Measurements from ENCODE around the gene NR3C2.

Gene NR3C2

GRCh38 chr4:148253768-148254167, 188.4 kb downstream of the NR3C2 start:
- TF ChIP-seq, protein P1, sequence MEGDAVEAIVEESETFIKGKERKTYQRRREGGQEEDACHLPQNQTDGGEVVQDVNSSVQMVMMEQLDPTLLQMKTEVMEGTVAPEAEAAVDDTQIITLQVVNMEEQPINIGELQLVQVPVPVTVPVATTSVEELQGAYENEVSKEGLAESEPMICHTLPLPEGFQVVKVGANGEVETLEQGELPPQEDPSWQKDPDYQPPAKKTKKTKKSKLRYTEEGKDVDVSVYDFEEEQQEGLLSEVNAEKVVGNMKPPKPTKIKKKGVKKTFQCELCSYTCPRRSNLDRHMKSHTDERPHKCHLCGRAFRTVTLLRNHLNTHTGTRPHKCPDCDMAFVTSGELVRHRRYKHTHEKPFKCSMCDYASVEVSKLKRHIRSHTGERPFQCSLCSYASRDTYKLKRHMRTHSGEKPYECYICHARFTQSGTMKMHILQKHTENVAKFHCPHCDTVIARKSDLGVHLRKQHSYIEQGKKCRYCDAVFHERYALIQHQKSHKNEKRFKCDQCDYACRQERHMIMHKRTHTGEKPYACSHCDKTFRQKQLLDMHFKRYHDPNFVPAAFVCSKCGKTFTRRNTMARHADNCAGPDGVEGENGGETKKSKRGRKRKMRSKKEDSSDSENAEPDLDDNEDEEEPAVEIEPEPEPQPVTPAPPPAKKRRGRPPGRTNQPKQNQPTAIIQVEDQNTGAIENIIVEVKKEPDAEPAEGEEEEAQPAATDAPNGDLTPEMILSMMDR (IDR thresholded peaks at IDR 0.05), result no peak
- no peak for TF ChIP-seq ZFX (IDR thresholded peaks at IDR 0.05; ENCODE audit: borderline replicate concordance)
- H3K27ac ChIP-seq, result no peak overlapping the region

DNA sequence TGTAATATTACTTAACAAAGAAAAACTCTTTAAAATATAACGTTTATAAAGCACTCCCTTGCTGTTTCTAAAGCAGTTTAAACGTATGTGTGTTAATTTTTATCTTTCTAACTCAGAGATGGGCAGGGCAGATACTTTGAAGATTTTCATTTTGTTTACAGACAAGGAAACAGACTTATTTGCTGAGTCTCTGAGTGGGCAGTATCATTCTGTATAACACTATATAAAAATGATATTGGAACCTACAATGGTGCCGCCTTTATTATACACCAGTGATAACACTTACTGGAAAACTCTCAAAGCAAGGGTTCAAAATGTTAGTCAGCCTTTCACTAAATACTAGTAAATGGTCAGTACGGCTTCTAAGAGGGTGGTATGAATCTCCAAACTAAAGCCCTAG, 193.4 kb downstream of the NR3C2 start:
- H3K27ac ChIP-seq, result no peak overlapping the region
- TF ChIP-seq, protein P1 (IDR thresholded peaks at IDR 0.05), result no peak
- TF ChIP-seq ZFX (IDR thresholded peaks at IDR 0.05; ENCODE audit: borderline replicate concordance), result no peak

DNA sequence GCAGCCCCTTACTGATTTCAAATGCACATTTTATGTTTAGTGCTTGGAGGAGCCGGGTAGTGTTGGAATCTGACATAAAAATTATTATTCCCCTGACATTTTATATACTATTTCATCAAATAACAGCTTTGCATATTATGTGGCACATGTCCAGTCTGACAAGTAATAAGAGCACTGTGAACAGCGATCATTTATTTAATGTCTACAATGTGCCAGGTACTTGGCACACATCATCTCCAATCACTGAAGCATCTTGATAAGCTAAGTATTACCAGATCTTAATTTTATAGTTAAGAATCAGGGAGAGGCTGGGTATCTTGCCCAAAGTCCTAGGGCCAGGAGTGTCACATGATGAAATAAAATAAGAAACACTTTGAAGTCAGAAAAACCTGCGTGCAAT, 197.2 kb downstream of the NR3C2 start:
- no peak overlapping the region for H3K27ac ChIP-seq
- TF ChIP-seq ZFX (IDR thresholded peaks at IDR 0.05; ENCODE audit: borderline replicate concordance), result no peak
- TF ChIP-seq, protein P1 (IDR thresholded peaks at IDR 0.05), result no peak

DNA sequence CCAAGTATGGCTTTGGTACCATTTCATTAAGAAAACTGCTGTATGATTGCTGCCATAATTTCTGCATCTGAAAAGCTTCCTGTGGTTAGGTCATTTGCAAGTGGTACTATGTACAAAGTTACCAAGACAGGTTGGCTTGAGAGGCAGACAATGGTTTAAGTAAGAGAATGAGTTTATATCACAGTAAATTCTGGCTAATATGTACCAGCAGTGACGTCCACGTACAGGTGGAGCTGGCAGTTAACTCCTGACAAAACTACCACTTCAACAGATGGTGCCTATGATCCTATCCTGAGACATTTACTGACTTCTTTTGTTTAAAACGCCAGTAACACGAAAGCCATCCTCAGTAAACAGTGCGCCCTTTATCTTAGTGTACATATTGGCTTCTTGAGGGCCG, 198.4 kb downstream of the NR3C2 start:
- no peak overlapping the region for H3K27ac ChIP-seq
- TF ChIP-seq, protein P1 (IDR thresholded peaks at IDR 0.05), result no peak
- TF ChIP-seq ZFX (IDR thresholded peaks at IDR 0.05; ENCODE audit: borderline replicate concordance), result no peak

- TF ChIP-seq, protein P1 (IDR thresholded peaks at IDR 0.05), result no peak
- no peak for TF ChIP-seq ZFX (IDR thresholded peaks at IDR 0.05; ENCODE audit: borderline replicate concordance)
- H3K27ac ChIP-seq, result no peak overlapping the region
Measured at GRCh38 chr4:148240241-148240640, 202.0 kb downstream of the NR3C2 start.

DNA sequence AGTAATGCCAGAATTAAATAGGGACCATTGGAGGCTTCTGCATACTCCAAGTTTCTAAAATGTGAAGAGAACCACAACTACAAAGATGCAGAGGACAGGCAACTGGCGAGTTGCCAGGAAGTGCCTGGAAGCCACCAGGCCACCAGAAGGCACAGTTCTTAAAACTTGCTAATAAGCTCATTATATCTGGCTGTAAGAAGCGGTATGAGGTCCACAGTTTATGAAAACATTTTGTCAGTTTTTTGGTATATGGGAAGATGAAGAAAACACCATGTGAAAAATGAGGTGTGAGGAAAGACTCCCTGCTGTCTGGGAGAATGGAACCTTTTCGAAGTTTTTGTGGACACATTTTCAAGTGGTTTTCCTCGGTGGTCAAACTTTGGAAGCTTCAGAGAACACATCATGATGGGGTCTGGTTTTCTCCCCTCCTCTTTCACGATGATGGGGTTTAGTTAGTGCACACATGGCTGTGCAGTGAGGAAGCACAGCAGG, 202.7 kb downstream of the NR3C2 start:
- H3K27ac ChIP-seq, result no peak overlapping the region
- TF ChIP-seq, protein P1 (IDR thresholded peaks at IDR 0.05), result no peak
- TF ChIP-seq ZFX (IDR thresholded peaks at IDR 0.05; ENCODE audit: borderline replicate concordance), result no peak

DNA sequence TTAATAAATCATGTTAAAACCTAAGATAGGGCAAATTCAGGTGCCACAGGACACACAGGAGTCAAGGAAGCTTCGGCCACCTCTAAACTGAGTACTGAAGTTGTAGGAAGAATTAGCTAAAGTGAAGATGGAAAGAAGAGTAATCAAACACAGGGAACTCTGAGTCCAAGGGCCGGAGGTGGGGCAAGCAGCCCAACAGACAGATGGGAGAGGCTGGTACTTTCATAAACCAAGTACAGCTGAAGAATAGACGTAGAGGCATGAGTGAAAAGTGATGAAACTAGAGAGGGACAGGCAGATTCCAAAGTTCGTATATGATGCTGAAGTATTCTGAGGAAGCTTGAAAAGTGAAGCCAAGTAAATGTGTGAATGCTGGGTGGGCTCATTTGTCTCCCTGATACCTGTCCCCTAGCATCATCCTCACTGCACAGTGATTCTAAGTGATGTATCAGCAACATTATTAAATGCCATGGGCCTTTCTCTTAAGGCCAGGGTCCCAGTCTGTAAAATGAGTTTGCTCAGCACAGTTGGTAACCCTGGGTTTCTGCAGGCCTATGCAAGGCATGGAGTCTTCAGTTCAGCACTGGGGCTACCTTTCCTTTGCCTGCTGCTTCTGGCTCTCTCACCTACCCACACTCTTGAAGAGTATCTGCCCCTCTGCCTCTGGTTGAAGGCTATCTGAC, 203.3 kb downstream of the NR3C2 start:
- TF ChIP-seq ZFX (IDR thresholded peaks at IDR 0.05; ENCODE audit: borderline replicate concordance), result no peak
- TF ChIP-seq, protein P1 (IDR thresholded peaks at IDR 0.05), result no peak
- no peak overlapping the region for H3K27ac ChIP-seq
